H1 (cell line): Measurements from ENCODE around the gene GALNT2. TPM values are rescaled to one million over a fixed set of nuclear protein-coding genes. Genes with fewer than 3 reads are reported as not detected.

Source experiments
- CTCF ChIA-PET: fragments of 300-600 bp; sonication (Branson Sonifier 250); formaldehyde crosslinking; loops from one replicate; lab custom pipeline; 2021; ENCODE audit not compliant: partially characterized antibody; lab: Charles Lee
- POLR2A ChIA-PET: fragments of 300-600 bp; sonication (Branson Sonifier 250); formaldehyde crosslinking; loops from one replicate; lab custom pipeline; 2021; ENCODE audit warnings: inconsistent platforms; ENCODE audit not compliant: partially characterized antibody; lab: Charles Lee
- DNase-seq, 2 experiments: peaks; one replicate each; pipeline versions ENCODE4 v3.0.0 to v3.0.0-alpha.2; 2010 to 2022; ENCODE audit warnings: low spot score in 2 of 2, low read depth in 1 of 2, mixed read lengths in 1 of 2
- FAIRE-seq: peaks from 2 replicates; lab custom pipeline; 2011; peaks lifted over from hg19 to GRCh38; lab: Jason Lieb, UNC
- H2AFZ ChIP-seq: 2 replicates; pipeline ENCODE4 v1.8.1; 2012; ENCODE audit warnings: low read length, inconsistent platforms
- H2AK5ac ChIP-seq: 2 replicates; pipeline ENCODE4 v1.6.1; 2013; ENCODE audit warnings: low read depth, low read length
- H2BK120ac ChIP-seq: replicated peaks from 2 replicates; pipeline ENCODE3; 2013; ENCODE audit warnings: low read depth, low read length, inconsistent platforms
- H2BK12ac ChIP-seq: 2 replicates; pipeline ENCODE4 v1.6.1; 2013; ENCODE audit warnings: low read depth, low read length
- H2BK15ac ChIP-seq: 2 replicates; pipeline ENCODE4 v1.6.1; 2013; ENCODE audit warnings: low read length
- H2BK20ac ChIP-seq: 2 replicates; pipeline ENCODE4 v1.6.1; 2013; ENCODE audit warnings: low read length
- H2BK5ac ChIP-seq: 2 replicates; pipeline ENCODE4 v1.6.1; 2013; ENCODE audit warnings: low read depth, low read length
- H3K14ac ChIP-seq: 2 replicates; pipeline ENCODE4 v1.6.1; 2013; ENCODE audit warnings: inconsistent platforms; ENCODE audit not compliant: insufficient read length
- H3K18ac ChIP-seq: 2 replicates; pipeline ENCODE4 v1.6.1; 2013; ENCODE audit warnings: low read length; ENCODE audit errors: extremely low read depth
- H3K23ac ChIP-seq: 2 replicates; pipeline ENCODE4 v1.6.1; 2013; ENCODE audit warnings: inconsistent platforms; ENCODE audit not compliant: insufficient read length
- H3K23me2 ChIP-seq: 2 replicates; pipeline ENCODE4 v1.6.1; 2013; ENCODE audit warnings: low read depth, low read length
- H3K27ac ChIP-seq: 2 replicates; pipeline ENCODE4 v1.6.1; 2011; ENCODE audit warnings: low read depth, low read length, inconsistent platforms
- H3K27me3 ChIP-seq, 4 experiments: replicated peaks in 1 of 4; 1 replicate in 1 of 4; 2 replicates in 3 of 4; pipeline versions ENCODE4 v1.6.1 to v1.8.1; 2011 to 2013; ENCODE audit warnings: low read length in 3 of 4, mild to moderate bottlenecking in 3 of 4, inconsistent platforms in 2 of 4, mixed read lengths in 2 of 4, moderate library complexity in 1 of 4; ENCODE audit not compliant: control insufficient read depth in 3 of 4, insufficient read depth in 3 of 4; ENCODE audit errors: extremely low read depth in 1 of 4
- H3K36me3 ChIP-seq, 4 experiments: 2 replicates each; pipeline versions ENCODE4 v1.6.1 to v1.8.1; 2011 to 2013; ENCODE audit warnings: mild to moderate bottlenecking in 4 of 4, low read length in 3 of 4, moderate library complexity in 2 of 4, control low read depth in 1 of 4, inconsistent platforms in 1 of 4; ENCODE audit not compliant: insufficient read depth in 4 of 4, control insufficient read depth in 2 of 4
- H3K4ac ChIP-seq: replicated peaks from 2 replicates; pipeline ENCODE3; 2013; ENCODE audit warnings: low read length, low read depth, mixed read lengths, inconsistent platforms; ENCODE audit not compliant: insufficient read length
- H3K4me1 ChIP-seq, 4 experiments: replicated peaks in 1 of 4; 1 replicate in 1 of 4; 2 replicates in 3 of 4; pipeline versions ENCODE4 v1.6.1 to v1.8.1; 2011 to 2013; ENCODE audit warnings: low read length in 3 of 4, inconsistent platforms in 2 of 4, mixed read lengths in 1 of 4; ENCODE audit not compliant: insufficient read depth in 4 of 4, control insufficient read depth in 3 of 4
- H3K4me2 ChIP-seq, 2 experiments: 2 replicates each; pipeline versions ENCODE4 v1.6.1 to v1.8.1; 2011 to 2013; ENCODE audit warnings: low read depth in 2 of 2, low read length in 2 of 2, control low read depth in 1 of 2, inconsistent platforms in 1 of 2, mild to moderate bottlenecking in 1 of 2; ENCODE audit not compliant: insufficient read depth in 1 of 2
- H3K4me3 ChIP-seq, 4 experiments: fragments of 200-600, 300-600 bp in 1 of 4; sonication (generic), shearing (Covaris generic), sonication (Bioruptor Twin) in 1 of 4; 2 replicates each; pipeline versions ENCODE4 v1.5.1 to v1.8.1; 2011 to 2016; ENCODE audit warnings: low read length in 4 of 4, low read depth in 3 of 4, control low read depth in 2 of 4, inconsistent platforms in 2 of 4, mild to moderate bottlenecking in 2 of 4, mixed read lengths in 1 of 4, moderate library complexity in 1 of 4; ENCODE audit not compliant: insufficient read depth in 2 of 4; ENCODE audit errors: extremely low read depth in 1 of 4
- H3K56ac ChIP-seq: replicated peaks from 2 replicates; pipeline ENCODE3; 2013; ENCODE audit warnings: low read depth, mild to moderate bottlenecking, mixed read lengths, low read length, inconsistent platforms; ENCODE audit not compliant: insufficient read length
- H3K79me1 ChIP-seq: 2 replicates; pipeline ENCODE4 v1.6.1; 2013; ENCODE audit warnings: low read depth, low read length, control low read depth
- H3K79me2 ChIP-seq, 2 experiments: 2 replicates each; pipeline versions ENCODE4 v1.6.1 to v1.8.1; 2012 to 2013; ENCODE audit warnings: low read length in 2 of 2, mild to moderate bottlenecking in 2 of 2, inconsistent platforms in 1 of 2; ENCODE audit not compliant: insufficient read depth in 2 of 2, control insufficient read depth in 1 of 2
- H3K9ac ChIP-seq, 4 experiments: replicated peaks in 1 of 4; 1 replicate in 1 of 4; 2 replicates in 3 of 4; pipeline versions ENCODE4 v1.6.1 to v1.8.1; 2011 to 2013; ENCODE audit warnings: low read depth in 3 of 4, low read length in 3 of 4, control low read depth in 2 of 4, mild to moderate bottlenecking in 2 of 4, moderate library complexity in 2 of 4, inconsistent platforms in 1 of 4; ENCODE audit errors: extremely low read depth in 1 of 4
- H3K9me3 ChIP-seq, 2 experiments: 2 replicates each; pipeline versions ENCODE4 v1.6.1 to v1.8.1; 2012 to 2013; ENCODE audit warnings: mild to moderate bottlenecking in 2 of 2, moderate library complexity in 2 of 2, control low read depth in 1 of 2, inconsistent platforms in 1 of 2, low read depth in 1 of 2, low read length in 1 of 2, mixed read lengths in 1 of 2; ENCODE audit not compliant: insufficient read depth in 2 of 2
- H4K20me1 ChIP-seq, 2 experiments: replicated peaks in 1 of 2; 2 replicates each; pipeline versions ENCODE3 to v1.8.1; 2011 to 2013; ENCODE audit warnings: inconsistent platforms in 2 of 2, low read length in 2 of 2, mild to moderate bottlenecking in 1 of 2; ENCODE audit not compliant: insufficient read depth in 2 of 2, control insufficient read depth in 1 of 2
- H4K5ac ChIP-seq: 2 replicates; pipeline ENCODE4 v1.6.1; 2013; ENCODE audit warnings: low read length, low read depth, mixed read lengths, inconsistent platforms; ENCODE audit not compliant: insufficient read length
- H4K8ac ChIP-seq: 2 replicates; pipeline ENCODE4 v1.8.0; 2013; ENCODE audit warnings: mild to moderate bottlenecking, moderate library complexity, low read length, inconsistent platforms; ENCODE audit not compliant: insufficient read depth; ENCODE audit errors: extremely low read depth
- H4K91ac ChIP-seq: replicated peaks from 2 replicates; pipeline ENCODE3; 2013; ENCODE audit warnings: low read length, mixed read lengths, inconsistent platforms; ENCODE audit not compliant: insufficient read length
- BACH1 ChIP-seq: IDR thresholded peaks from 2 replicates; pipeline ENCODE4 v1.6.1; 2012; ENCODE audit warnings: low read length, improper control_type of control experiment
- WGBS, 2 experiments: shearing (Covaris generic) in 1 of 2; methylation state at CpG; one replicate each; pipeline versions ENCODE4 v1.1.6 to v1.1.7; 2013 to 2015; ENCODE audit warnings: low lambda C conversion rate in 2 of 2, mixed read lengths in 2 of 2, inconsistent platforms in 1 of 2, low coverage in 1 of 2, missing lambda C conversion rate in 1 of 2; ENCODE audit not compliant: insufficient replicate concordance in 2 of 2, insufficient coverage in 1 of 2, insufficient read length in 1 of 2; ENCODE audit errors: extremely low coverage in 1 of 2, missing lambda C conversion rate in 1 of 2; 5-methylcytosine and 5-hydroxymethylcytosine counted together
- polyA plus RNA-seq, 7 experiments: library from polyadenylated mRNA; depleted of rRNA in 3 of 7; stranded (reverse) in 5 of 7; unstranded in 2 of 7; fragments of >200 nt in 5 of 7; fragments of 200-250 nt in 2 of 7; gene quantifications; 1 replicate in 5 of 7; 2 replicates in 1 of 7; 4 replicates in 1 of 7; pipeline versions ENCODE4 v1.2.1 to v1.2.3, GENCODE V29; 2011 to 2013; ENCODE audit warnings: missing spikeins in 2 of 7, mixed read lengths in 2 of 7
- total RNA-seq: library from RNA; stranded (reverse); fragmentation: NEBNext Ultra II Directional; extraction: Animal tissue kit (Norgen Biotek cat#: 25700); gene quantifications from 2 replicates; pipeline ENCODE4 v1.2.1, GENCODE V29; 2021

GALNT2 gene
- total and polyA plus RNA-seq, 2 of the 8 experiments (the other 6 are each of a cell fraction or from before 2014, with no cell fraction given): 34.5 to 75.3 TPM

GRCh38 chr1:230022666-230023380, 44.2 kb upstream of the GALNT2 start:
- Histone ChIP-seq H3K79me1 (no peaks in the 10 kb centered on the region), H3K56ac (peak overlapping the region; percentile 44), H3K4me3 (no peak overlapping the region), H4K8ac (no peak overlapping the region), H2BK12ac (no peak overlapping the region), H3K23ac (no peak overlapping the region), H3K4ac (no peak overlapping the region), H2BK5ac (no peak overlapping the region), H4K5ac (no peak overlapping the region), H2AK5ac (no peak overlapping the region), H3K14ac (no peak overlapping the region), H3K9me3 (no peaks in the 10 kb centered on the region), H4K91ac (peak overlapping the region; percentile 68), H3K79me2 (no peaks in the 10 kb centered on the region), H2BK20ac (peak overlapping the region; percentile 64; the same call in 1 of the 2 replicates), H3K4me2 (no peak overlapping the region), H3K36me3 (no peaks in the 10 kb centered on the region), H4K20me1 (no peaks in the 10 kb centered on the region), H3K9ac (no peak overlapping the region), H3K27ac (no peak overlapping the region), H2BK120ac (no peak overlapping the region), H3K27me3 (peaks cover 0 to 2% (median under 1%) of the 10 kb centered on the region in 4 experiments; a peak in 3 of 7 replicates), H3K4me1 (peaks cover 0 to 3% (median 0%) of the 10 kb centered on the region in 4 experiments; a peak in 2 of 7 replicates), H3K23me2 (no peaks in the 10 kb centered on the region), H3K18ac (no peak overlapping the region), H2BK15ac (no peak overlapping the region), H2AFZ (no peak overlapping the region)
- POLR2A ChIA-PET: no interaction called here
- FAIRE-seq: no peak
- TF ChIP-seq BACH1: no peak
- WGBS, 2 experiments: 88% methylated on average over 6 of the region's 6 CpGs; no CpG with 5 or more reads in 1 of the 2 experiments
- CTCF ChIA-PET: interaction anchor here (0.6 to 0.8 kb wide), 2 partner anchors 12 to 233 kb away, joined by 3 to 4 read pairs; no protein-coding TSS in a partner anchor
- DNase-seq: peak in 1 of 2 experiments; percentile 26
